Measurements from ENCODE around the gene POU2F2.

DNA sequence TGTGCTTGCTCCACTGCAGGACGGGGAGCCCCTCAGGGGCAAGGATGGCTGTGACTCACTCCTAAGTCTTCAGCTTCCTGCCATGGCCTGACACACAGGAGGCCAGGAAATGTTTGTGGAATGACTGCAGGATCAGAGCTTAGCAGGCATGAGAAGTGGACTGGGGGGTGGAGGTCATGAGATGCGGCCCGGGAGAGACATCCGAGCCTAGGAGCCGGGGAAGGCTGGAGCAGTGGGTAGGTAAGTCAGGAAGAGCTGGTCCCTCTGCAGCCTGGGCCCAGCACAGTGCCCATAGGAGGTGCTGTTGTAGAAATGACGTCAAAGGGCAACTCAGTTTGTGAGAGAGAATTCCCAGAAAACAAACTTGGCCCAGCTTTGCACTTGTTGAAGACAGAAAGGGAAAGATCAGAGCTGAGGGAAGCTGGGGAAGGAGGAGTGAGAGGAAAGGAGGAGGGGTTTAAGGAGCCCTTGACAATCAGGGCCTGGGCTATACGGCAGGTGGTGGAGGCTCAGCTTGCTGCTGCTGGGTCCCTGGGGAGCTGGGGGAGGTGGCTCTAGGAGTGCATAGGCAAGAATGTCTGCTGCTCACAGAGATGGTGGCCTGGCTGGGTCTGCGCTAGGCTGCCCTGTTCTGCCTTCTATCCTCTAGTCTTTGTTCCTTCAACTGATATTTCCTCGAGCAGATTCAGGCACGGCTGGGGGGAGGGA lies 18.5 kb downstream of the POU2F2 start:
- TF ChIP-seq, protein P1, sequence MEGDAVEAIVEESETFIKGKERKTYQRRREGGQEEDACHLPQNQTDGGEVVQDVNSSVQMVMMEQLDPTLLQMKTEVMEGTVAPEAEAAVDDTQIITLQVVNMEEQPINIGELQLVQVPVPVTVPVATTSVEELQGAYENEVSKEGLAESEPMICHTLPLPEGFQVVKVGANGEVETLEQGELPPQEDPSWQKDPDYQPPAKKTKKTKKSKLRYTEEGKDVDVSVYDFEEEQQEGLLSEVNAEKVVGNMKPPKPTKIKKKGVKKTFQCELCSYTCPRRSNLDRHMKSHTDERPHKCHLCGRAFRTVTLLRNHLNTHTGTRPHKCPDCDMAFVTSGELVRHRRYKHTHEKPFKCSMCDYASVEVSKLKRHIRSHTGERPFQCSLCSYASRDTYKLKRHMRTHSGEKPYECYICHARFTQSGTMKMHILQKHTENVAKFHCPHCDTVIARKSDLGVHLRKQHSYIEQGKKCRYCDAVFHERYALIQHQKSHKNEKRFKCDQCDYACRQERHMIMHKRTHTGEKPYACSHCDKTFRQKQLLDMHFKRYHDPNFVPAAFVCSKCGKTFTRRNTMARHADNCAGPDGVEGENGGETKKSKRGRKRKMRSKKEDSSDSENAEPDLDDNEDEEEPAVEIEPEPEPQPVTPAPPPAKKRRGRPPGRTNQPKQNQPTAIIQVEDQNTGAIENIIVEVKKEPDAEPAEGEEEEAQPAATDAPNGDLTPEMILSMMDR (IDR thresholded peaks at IDR 0.05) = no peak
- TF ChIP-seq POLR2A (IDR thresholded peaks at IDR 0.05) = no peak
